Smooth muscle cell (in vitro differentiated cells): ENCODE data around the gene CDSN. TPM values are rescaled to one million over a fixed set of nuclear protein-coding genes. Genes with fewer than 3 reads are reported as not detected.

Experiments used
- DNase-seq: peaks from one replicate; lab custom pipeline; 2025; ENCODE audit not compliant: unreplicated experiment; lab: John Stamatoyannopoulos, UW
- H2AFZ ChIP-seq: fragments of 200-600 bp; sonication (generic); 2 replicates; pipeline ENCODE4 v1.6.0; 2016; ENCODE audit warnings: antibody characterized with exemption, low read depth, mild to moderate bottlenecking
- H3F3A ChIP-seq: fragments of 200-600 bp; sonication (generic); 2 replicates; pipeline ENCODE4 v1.6.0; 2017; ENCODE audit warnings: antibody characterized with exemption, low read depth
- H3K27ac ChIP-seq: fragments of 200-600 bp; sonication (generic); 2 replicates; pipeline ENCODE4 v1.5.1; 2016; ENCODE audit warnings: low read depth, mild to moderate bottlenecking
- H3K27me3 ChIP-seq: fragments of 200-600 bp; sonication (generic); 2 replicates; pipeline ENCODE4 v1.6.1; 2016; ENCODE audit warnings: low read depth, mild to moderate bottlenecking
- H3K36me3 ChIP-seq: fragments of 200-600 bp; sonication (generic); 2 replicates; pipeline ENCODE4 v1.5.1; 2016; ENCODE audit warnings: low read depth
- H3K4me1 ChIP-seq: fragments of 200-600 bp; sonication (generic); 2 replicates; pipeline ENCODE4 v1.5.1; 2016; ENCODE audit warnings: low read depth
- H3K4me2 ChIP-seq: fragments of 200-600 bp; sonication (generic); 2 replicates; pipeline ENCODE4 v1.6.0; 2016; ENCODE audit warnings: mild to moderate bottlenecking
- H3K4me3 ChIP-seq: fragments of 200-600 bp; sonication (generic); 2 replicates; pipeline ENCODE4 v1.5.1; 2016; ENCODE audit warnings: mild to moderate bottlenecking
- H3K79me2 ChIP-seq: fragments of 200-600 bp; sonication (generic); 2 replicates; pipeline ENCODE4 v1.6.0; 2016; ENCODE audit warnings: low read depth, mild to moderate bottlenecking
- H3K9ac ChIP-seq: fragments of 200-600 bp; sonication (generic); 2 replicates; pipeline ENCODE4 v1.6.0; 2016; ENCODE audit warnings: low read depth
- H3K9me3 ChIP-seq: fragments of 200-600 bp; sonication (generic); replicated peaks from 2 replicates; pipeline ENCODE4 v1.5.1; 2016; ENCODE audit warnings: low read depth
- H4K20me1 ChIP-seq: fragments of 200-600 bp; sonication (generic); 2 replicates; pipeline ENCODE4 v1.6.0; 2016; ENCODE audit warnings: low read depth
- WGBS: methylation state at CpG from one replicate; pipeline ENCODE4 v1.1.7; 2016; ENCODE audit warnings: low lambda C conversion rate; 5-methylcytosine and 5-hydroxymethylcytosine counted together
- polyA plus RNA-seq: library from polyadenylated mRNA; unstranded; fragments of >200 nt; fragmentation: Nextera tagmentation; extraction: Ambion mirVana; gene quantifications from 2 replicates; pipeline ENCODE4 v1.2.1, GENCODE V29; 2016
- total RNA-seq: library from RNA; depleted of rRNA; stranded (reverse); fragments of >200 nt; gene quantifications from 2 replicates; pipeline ENCODE4 v1.2.3, GENCODE V29; 2014
- TF ChIP-seq, protein P1 (sequence below): fragments of 200-600 bp; sonication (generic); IDR thresholded peaks from 2 replicates; pipeline ENCODE4 v1.5.1; 2017; ENCODE audit warnings: borderline replicate concordance, mild to moderate bottlenecking, antibody characterized with exemption; ENCODE audit not compliant: insufficient read depth, poor library complexity, severe bottlenecking

CDSN gene
- total and polyA plus RNA-seq, 2 experiments from 2014 or later = 1.2 to 11.6 TPM

- Histone ChIP-seq H3K9ac (no peak overlapping the region), H3K4me3 (no peak overlapping the region), H3K27me3 (no peaks in the 10 kb centered on the region), H3K79me2 (no peaks in the 10 kb centered on the region), H3K4me1 (no peaks in the 10 kb centered on the region), H3K4me2 (no peak overlapping the region), H3F3A (no peaks in the 10 kb centered on the region), H3K9me3 (no peaks in the 10 kb centered on the region), H2AFZ (no peak overlapping the region), H3K36me3 (no peaks in the 10 kb centered on the region), H3K27ac (no peak overlapping the region), H4K20me1 (no peaks in the 10 kb centered on the region)
- DNase-seq = peak; percentile 10
- WGBS = 12% methylated on average over 8 of the region's 8 CpGs
- TF ChIP-seq, protein P1, sequence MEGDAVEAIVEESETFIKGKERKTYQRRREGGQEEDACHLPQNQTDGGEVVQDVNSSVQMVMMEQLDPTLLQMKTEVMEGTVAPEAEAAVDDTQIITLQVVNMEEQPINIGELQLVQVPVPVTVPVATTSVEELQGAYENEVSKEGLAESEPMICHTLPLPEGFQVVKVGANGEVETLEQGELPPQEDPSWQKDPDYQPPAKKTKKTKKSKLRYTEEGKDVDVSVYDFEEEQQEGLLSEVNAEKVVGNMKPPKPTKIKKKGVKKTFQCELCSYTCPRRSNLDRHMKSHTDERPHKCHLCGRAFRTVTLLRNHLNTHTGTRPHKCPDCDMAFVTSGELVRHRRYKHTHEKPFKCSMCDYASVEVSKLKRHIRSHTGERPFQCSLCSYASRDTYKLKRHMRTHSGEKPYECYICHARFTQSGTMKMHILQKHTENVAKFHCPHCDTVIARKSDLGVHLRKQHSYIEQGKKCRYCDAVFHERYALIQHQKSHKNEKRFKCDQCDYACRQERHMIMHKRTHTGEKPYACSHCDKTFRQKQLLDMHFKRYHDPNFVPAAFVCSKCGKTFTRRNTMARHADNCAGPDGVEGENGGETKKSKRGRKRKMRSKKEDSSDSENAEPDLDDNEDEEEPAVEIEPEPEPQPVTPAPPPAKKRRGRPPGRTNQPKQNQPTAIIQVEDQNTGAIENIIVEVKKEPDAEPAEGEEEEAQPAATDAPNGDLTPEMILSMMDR = peak; percentile 84
These were observed 7.9 kb upstream of the CDSN start for GRCh38 chr6:31128093-31128676.

DNA sequence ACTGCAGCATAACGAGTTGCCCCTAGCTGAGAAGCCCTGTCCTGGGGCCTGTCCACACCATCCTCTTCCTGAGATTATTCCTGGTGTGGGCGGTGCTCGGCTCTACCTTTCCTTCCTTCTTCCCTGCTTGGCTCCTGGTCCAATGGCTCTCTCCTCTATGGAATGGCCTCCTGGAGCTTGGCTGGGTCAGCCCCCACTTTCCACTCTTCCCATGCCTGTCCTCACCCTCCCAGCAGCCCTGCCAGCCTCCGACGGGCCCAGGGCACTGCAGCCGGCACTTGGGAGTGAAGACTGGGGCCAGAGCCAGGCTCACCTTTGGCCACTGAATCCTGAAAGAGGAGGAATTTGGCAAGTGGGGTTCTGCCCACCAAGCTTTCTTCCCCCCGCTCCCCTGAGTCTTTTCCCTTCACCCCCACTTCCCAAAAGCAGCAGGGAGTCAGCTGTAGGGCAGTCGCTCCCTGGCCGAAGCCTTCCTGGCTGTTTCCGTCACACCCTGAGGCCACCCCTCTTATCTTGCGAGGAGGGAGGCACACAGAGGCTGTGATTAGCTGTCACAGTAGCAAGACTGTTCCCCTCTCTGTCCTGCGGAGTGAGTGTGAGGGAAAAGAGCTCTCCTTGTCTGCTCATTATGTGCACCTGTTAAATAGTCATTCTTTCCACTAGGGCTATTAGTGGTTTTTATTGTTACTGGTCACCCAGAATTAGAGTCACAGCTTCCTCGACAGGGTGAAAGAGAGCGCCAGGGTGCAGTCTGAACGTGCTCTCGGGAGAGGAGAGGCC is 6.3 kb upstream of the CDSN start:
- no peak overlapping the region for H3K4me3 ChIP-seq
- H3K27ac ChIP-seq = peak overlapping the region; percentile 19
- H2AFZ ChIP-seq = no peak overlapping the region
- no peak for DNase-seq
- H3F3A ChIP-seq = no peaks in the 10 kb centered on the region
- H3K9me3 ChIP-seq = no peaks in the 10 kb centered on the region
- WGBS = 78% methylated on average over 16 of the region's 16 CpGs
- no peak overlapping the region for H3K9ac ChIP-seq
- H4K20me1 ChIP-seq = no peaks in the 10 kb centered on the region
- H3K4me1 ChIP-seq = no peaks in the 10 kb centered on the region
- no peaks in the 10 kb centered on the region for H3K27me3 ChIP-seq
- H3K79me2 ChIP-seq = no peaks in the 10 kb centered on the region
- no peak overlapping the region for H3K4me2 ChIP-seq
- TF ChIP-seq, protein P1 = no peak
- no peaks in the 10 kb centered on the region for H3K36me3 ChIP-seq

DNA sequence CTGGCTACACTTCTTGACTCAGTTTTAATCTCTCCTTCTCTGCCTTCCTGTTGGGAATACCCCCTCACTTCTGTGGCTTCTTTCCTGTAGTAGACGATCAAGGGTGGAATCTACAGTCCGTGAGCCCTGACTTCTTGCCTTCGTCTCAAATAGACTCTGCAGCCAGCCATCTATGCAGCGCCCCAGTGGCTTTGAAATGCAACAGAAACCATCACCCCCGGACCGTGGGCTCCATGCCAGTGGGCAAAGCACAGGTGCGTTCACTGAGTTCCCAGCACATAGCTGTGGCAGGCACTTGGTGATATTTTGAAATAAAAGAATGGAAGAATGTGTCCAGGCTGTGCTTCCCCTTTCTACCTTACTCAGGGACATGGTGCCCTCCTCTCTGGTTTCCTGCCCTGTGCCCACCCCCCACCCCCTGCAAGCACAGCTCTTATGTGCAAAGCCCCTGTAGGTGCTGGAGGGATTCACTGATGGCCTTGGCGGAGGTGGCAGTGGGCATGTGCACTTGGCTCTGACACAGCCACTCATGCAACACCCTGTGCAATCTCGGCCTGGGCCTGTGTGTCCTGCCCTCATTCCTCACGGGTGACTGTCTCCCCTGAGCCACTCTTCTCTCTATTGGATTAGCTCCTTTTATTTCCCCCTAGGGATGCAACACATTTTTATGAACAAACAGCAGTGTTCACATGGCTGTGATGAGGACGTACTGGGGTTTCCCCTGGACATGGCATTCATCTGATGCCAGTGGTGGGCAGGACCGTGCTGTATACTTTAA is 5.5 kb upstream of the CDSN start:
- no peaks in the 10 kb centered on the region for H3K79me2 ChIP-seq
- 83% methylated on average over 12 of the region's 12 CpGs for WGBS
- H2AFZ ChIP-seq = no peak overlapping the region
- H3K4me3 ChIP-seq = no peak overlapping the region
- DNase-seq = no peak
- H3K9me3 ChIP-seq = no peaks in the 10 kb centered on the region
- H3K36me3 ChIP-seq = no peaks in the 10 kb centered on the region
- H3K4me2 ChIP-seq = no peak overlapping the region
- H3K27ac ChIP-seq = peak overlapping the region; percentile 19
- no peak overlapping the region for H3K9ac ChIP-seq
- no peaks in the 10 kb centered on the region for H4K20me1 ChIP-seq
- H3K27me3 ChIP-seq = no peaks in the 10 kb centered on the region
- TF ChIP-seq, protein P1 = no peak
- H3F3A ChIP-seq = no peaks in the 10 kb centered on the region
- H3K4me1 ChIP-seq = no peaks in the 10 kb centered on the region
